ENCODE results near the gene COL4A2. TPM values are rescaled to one million over a fixed set of nuclear protein-coding genes. Genes with fewer than 3 reads are reported as not detected.

The COL4A2 gene
- total and polyA plus RNA-seq, 2 donors (not counting 1 experiment from before 2014, with no cell fraction given) = 0.17 TPM; not detected in 1

DNA sequence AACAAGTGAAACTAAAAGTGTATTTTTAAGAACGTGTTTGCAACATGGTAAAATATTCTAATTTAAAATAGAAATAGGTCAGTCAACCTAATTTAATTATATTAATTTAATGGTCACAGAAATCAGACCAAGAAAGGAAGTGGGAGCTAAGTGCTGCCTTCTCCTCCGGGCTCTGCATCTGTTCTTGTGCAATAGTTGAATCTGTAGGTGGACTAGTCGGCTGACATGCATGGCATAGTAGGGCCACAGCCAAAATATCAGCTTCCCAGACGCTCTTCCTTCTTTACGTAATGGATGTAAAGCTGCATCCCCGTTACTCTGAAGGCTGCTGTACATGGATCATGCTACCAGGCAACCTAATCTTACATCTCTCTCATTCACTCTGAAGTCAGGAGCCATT is 47.4 kb upstream of the COL4A2 start:
- H3K4me2 ChIP-seq (replicated peaks; ENCODE audit: low read depth, low read length, poor library complexity, severe bottlenecking) = no peak overlapping the region

More for the DNA sequence above, 47.4 kb upstream of the COL4A2 start:
- H3K9ac ChIP-seq (ENCODE audit: low read length) = no peak overlapping the region
- Mint-ChIP-seq H3K4me1 (no peaks in the 10 kb centered on the region), H3K9me3 (ENCODE audit: insufficient read depth) (no peaks in the 10 kb centered on the region), H3K27me3 (peaks cover 21% of the 10 kb centered on the region), H3K4me3 (no peak overlapping the region), H3K27ac (no peak overlapping the region)
- no peaks in the 10 kb centered on the region for H3K79me2 ChIP-seq (ENCODE audit: control insufficient read depth, insufficient read depth, low read length)
- intact Hi-C loops (cut with micrococcal nuclease) = no loop called here
- DNase-seq = no peak
- TF ChIP-seq EZH2 (IDR thresholded peaks at IDR 0.05; ENCODE audit: borderline replicate concordance, insufficient read depth, low read depth, low read length, poor library complexity, severe bottlenecking) = no peak
- TF ChIP-seq, protein P1, sequence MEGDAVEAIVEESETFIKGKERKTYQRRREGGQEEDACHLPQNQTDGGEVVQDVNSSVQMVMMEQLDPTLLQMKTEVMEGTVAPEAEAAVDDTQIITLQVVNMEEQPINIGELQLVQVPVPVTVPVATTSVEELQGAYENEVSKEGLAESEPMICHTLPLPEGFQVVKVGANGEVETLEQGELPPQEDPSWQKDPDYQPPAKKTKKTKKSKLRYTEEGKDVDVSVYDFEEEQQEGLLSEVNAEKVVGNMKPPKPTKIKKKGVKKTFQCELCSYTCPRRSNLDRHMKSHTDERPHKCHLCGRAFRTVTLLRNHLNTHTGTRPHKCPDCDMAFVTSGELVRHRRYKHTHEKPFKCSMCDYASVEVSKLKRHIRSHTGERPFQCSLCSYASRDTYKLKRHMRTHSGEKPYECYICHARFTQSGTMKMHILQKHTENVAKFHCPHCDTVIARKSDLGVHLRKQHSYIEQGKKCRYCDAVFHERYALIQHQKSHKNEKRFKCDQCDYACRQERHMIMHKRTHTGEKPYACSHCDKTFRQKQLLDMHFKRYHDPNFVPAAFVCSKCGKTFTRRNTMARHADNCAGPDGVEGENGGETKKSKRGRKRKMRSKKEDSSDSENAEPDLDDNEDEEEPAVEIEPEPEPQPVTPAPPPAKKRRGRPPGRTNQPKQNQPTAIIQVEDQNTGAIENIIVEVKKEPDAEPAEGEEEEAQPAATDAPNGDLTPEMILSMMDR (IDR thresholded peaks at IDR 0.05) = no peak
- no peak overlapping the region for H2AFZ ChIP-seq (ENCODE audit: insufficient read depth, low read depth, low read length, poor library complexity, severe bottlenecking)
- H3K27ac ChIP-seq (ENCODE audit: low read length in 2 of 2) = no peak overlapping the region
- no peaks in the 10 kb centered on the region for H3K36me3 ChIP-seq (replicated peaks in 1 of 2; ENCODE audit: control extremely low read depth in 1 of 2, control insufficient read depth in 1 of 2, extremely low read depth in 1 of 2, insufficient read depth in 2 of 2, low read length in 1 of 2)
- H3K4me1 ChIP-seq (ENCODE audit: control insufficient read depth in 2 of 2, insufficient read depth in 2 of 2, low read length in 2 of 2) = no peaks in the 10 kb centered on the region
- H4K20me1 ChIP-seq (ENCODE audit: control insufficient read depth, insufficient read depth, low read length, poor library complexity, severe bottlenecking) = no peaks in the 10 kb centered on the region
- WGBS (ENCODE audit: insufficient coverage) = 86% methylated on average over 4 of the region's 6 CpGs
- no peak for ATAC-seq (ENCODE audit: low read depth)
- peaks cover 0 to 6% (median 0%) of the 10 kb centered on the region in 3 donors for H3K9me3 ChIP-seq (ENCODE audit: control extremely low read depth in 1 of 3, control insufficient read depth in 2 of 3, insufficient read depth in 1 of 3, low read length in 2 of 3)
- POLR2A ChIA-PET = no interaction called here
- CTCF ChIA-PET = no interaction called here
- peaks cover 0 to 2% (median 0%) of the 10 kb centered on the region in 4 experiments for H3K27me3 ChIP-seq (replicated peaks in 1 of 4; ENCODE audit: control extremely low read depth in 1 of 4, control insufficient read depth in 3 of 4, insufficient read depth in 4 of 4, low read length in 3 of 4)
- H3K4me3 ChIP-seq (ENCODE audit: control extremely low read depth in 1 of 5, extremely low read depth in 1 of 5, insufficient read depth in 1 of 5, low read depth in 2 of 5, low read length in 4 of 5) = no peak overlapping the region

All from B cell (primary cell).